RWPE2 (cell line): ENCODE results near the gene AHDC1.
"Not testable (repeated sequence)": the region's sequence is repeated elsewhere in the genome, so short reads cannot be mapped to it uniquely, and the experiment has no call there.

ENCODE experiments used
- ATAC-seq: fragments of 200-7000 bp; cut with Tn5 transposase; 3 replicates; pipeline ENCODE4 v1.9.1; 2021; ENCODE audit warnings: low read depth
- DNase-seq: peaks from one replicate; pipeline ENCODE4 v3.0.0-alpha.2; 2020; ENCODE audit warnings: low spot score
- H3K27ac ChIP-seq: fragments of 450-650 bp; 2 replicates; pipeline ENCODE4 v1.5.1; 2017; ENCODE audit warnings: mild to moderate bottlenecking; ENCODE audit not compliant: poor library complexity, severe bottlenecking
- H3K27me3 ChIP-seq: fragments of 250-450 bp; sonication (Bioruptor Pico); 2 replicates; pipeline ENCODE4 v1.5.1; 2021; ENCODE audit warnings: mild to moderate bottlenecking, moderate library complexity; ENCODE audit not compliant: insufficient read depth, poor library complexity, severe bottlenecking
- H3K36me3 ChIP-seq: fragments of 250-450 bp; sonication (Bioruptor Pico); 2 replicates; pipeline ENCODE4 v1.5.1; 2020; ENCODE audit warnings: low read depth, mild to moderate bottlenecking, moderate library complexity
- H3K4me1 ChIP-seq: fragments of 250-450 bp; sonication (Bioruptor Pico); 2 replicates; pipeline ENCODE4 v1.5.1; 2021; ENCODE audit warnings: mild to moderate bottlenecking, moderate library complexity; ENCODE audit not compliant: insufficient read depth, poor library complexity, severe bottlenecking
- H3K4me3 ChIP-seq: fragments of 250-450 bp; sonication (Bioruptor Pico); 2 replicates; pipeline ENCODE4 v1.5.1; 2021; ENCODE audit warnings: mild to moderate bottlenecking, moderate library complexity; ENCODE audit not compliant: severe bottlenecking
- H3K9me3 ChIP-seq: fragments of 250-450 bp; sonication (Bioruptor Pico); 2 replicates; pipeline ENCODE4 v1.5.1; 2021; ENCODE audit warnings: mild to moderate bottlenecking, moderate library complexity; ENCODE audit not compliant: severe bottlenecking
- CTCF ChIP-seq: fragments of 450-650 bp; IDR thresholded peaks from one replicate; pipeline ENCODE4 v1.5.1; 2017; ENCODE audit warnings: mild to moderate bottlenecking, moderate library complexity; ENCODE audit not compliant: poor library complexity, severe bottlenecking

Gene AHDC1

DNA sequence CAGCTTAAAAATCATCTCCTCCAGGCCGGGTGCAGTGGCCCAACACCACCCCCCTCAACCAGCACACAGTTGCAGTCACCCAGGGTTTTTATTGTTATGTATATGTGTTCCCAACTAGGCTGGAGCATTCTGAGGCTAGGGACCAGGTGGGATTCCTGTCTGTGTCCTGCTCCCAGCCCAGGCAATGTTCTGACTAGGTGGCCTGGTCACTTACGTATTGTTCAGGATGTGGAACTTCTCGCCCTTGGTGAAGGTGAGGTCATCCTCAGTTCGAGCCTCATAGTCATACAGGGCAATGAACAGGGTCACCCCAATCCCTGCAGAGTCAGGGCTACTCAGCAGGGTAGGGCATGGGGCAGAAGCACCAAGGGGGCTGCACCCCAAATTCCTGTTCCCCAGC is 18.9 kb upstream of the AHDC1 start:
- H3K4me3 ChIP-seq = no peak overlapping the region
- TF ChIP-seq CTCF = no peak
- no peak for ATAC-seq
- no peaks in the 10 kb centered on the region for H3K36me3 ChIP-seq
- H3K27me3 ChIP-seq = no peaks in the 10 kb centered on the region
- no peak for DNase-seq
- H3K4me1 ChIP-seq = peaks cover 4% of the 10 kb centered on the region
- no peak overlapping the region for H3K27ac ChIP-seq
- no peaks in the 10 kb centered on the region for H3K9me3 ChIP-seq

- H3K4me1 ChIP-seq = peaks cover 4% of the 10 kb centered on the region
Measured at GRCh38 chr1:27621051-27621920, 17.3 kb upstream of the AHDC1 start.

DNA sequence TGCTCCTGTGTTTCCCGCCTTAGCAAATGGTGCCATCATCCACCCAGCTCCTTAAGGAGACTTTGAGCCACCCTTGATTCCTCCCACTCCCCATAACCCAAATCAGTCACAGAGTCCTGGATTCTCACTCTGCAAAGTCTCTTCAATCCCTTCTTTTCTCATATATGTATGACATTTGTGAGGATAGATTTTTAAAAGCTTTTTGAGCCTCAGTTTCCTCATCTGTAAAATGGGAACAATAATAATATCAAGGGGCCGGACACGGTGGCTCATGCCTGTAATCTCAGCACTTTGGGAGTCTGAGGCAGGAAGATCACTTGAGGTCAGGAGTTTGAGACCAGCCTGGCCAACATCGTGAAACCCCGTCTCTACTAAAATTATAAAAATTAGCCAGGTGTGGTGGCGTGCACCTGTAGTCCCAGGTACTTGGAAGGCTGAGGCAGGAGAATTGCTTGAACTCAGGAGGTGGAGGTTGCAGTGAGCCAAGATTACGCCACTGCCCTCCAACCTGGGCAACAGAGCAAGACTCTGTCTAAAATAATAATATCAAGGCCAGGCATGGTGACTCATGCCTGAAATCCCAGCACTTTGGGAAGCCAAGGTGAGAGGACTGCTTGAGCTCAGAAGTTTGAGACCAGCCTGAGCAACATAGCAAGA is 16.0 kb upstream of the AHDC1 start:
- not testable (repeated sequence) for H3K9me3 ChIP-seq, H3K4me1 ChIP-seq, H3K27me3 ChIP-seq, H3K27ac ChIP-seq, H3K36me3 ChIP-seq, H3K4me3 ChIP-seq, DNase-seq, ATAC-seq

More at GRCh38 chr1:27621051-27621920, 17.3 kb upstream of the AHDC1 start:
- H3K27ac ChIP-seq = no peak overlapping the region
- ATAC-seq = peak; percentile 66
- no peaks in the 10 kb centered on the region for H3K27me3 ChIP-seq
- no peak for TF ChIP-seq CTCF
- no peaks in the 10 kb centered on the region for H3K36me3 ChIP-seq
- no peak for DNase-seq
- H3K9me3 ChIP-seq = no peaks in the 10 kb centered on the region
- no peak overlapping the region for H3K4me3 ChIP-seq

DNA sequence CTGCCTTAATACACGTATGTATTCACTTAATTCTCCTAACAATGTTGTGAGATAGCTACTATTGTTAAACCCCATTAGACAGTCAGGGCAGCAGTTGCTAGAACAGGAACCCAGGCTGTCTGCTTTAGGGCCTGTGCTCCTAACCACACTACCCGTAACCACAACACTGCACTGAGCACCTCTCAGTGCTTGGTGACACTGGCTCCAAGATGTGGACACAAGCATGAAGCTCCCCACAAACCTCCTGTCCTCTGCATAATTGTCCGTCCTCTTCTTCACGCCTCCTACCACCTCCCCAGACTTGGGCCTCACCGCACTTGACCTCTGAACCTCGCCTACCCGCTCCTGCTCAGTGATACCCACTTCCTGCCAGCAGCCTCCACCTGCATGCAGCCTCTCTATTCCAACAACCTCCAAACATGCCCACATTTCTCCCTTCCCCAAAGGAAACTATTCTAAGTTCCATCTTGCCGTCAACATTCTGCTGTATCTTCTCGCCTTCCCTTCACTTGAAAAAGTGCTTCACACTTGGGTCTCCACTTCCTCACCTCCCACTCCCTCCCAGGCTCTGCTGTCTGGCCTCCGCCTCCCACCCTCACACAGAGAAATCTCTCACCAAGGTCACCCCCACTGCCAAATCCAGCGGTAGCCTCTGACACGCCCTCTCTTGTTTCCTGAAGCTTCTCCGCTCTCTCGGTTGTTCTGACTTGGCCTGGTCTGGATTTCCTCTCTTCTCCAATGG is 14.6 kb upstream of the AHDC1 start:
- Histone ChIP-seq H3K4me3 (no peak overlapping the region), H3K4me1 (no peaks in the 10 kb centered on the region), H3K27ac (no peak overlapping the region), H3K9me3 (no peaks in the 10 kb centered on the region), H3K36me3 (no peaks in the 10 kb centered on the region), H3K27me3 (no peaks in the 10 kb centered on the region)
- no peak for TF ChIP-seq CTCF
- no peak for DNase-seq
- no peak for ATAC-seq

- no peaks in the 10 kb centered on the region for H3K9me3 ChIP-seq
- H3K27ac ChIP-seq = no peak overlapping the region
- no peaks in the 10 kb centered on the region for H3K4me1 ChIP-seq
- TF ChIP-seq CTCF = no peak
- no peaks in the 10 kb centered on the region for H3K36me3 ChIP-seq
- H3K4me3 ChIP-seq = no peak overlapping the region
- DNase-seq = no peak
- ATAC-seq = no peak
- no peaks in the 10 kb centered on the region for H3K27me3 ChIP-seq
Measured at GRCh38 chr1:27617420-27617819, 13.5 kb upstream of the AHDC1 start.
